GM12865 (cell line): ENCODE measurements around the gene HOMER2.
"Not testable (repeated sequence)": the region's sequence is repeated elsewhere in the genome, so short reads cannot be mapped to it uniquely, and the experiment has no call there.

Experiments used
- DNase-seq: peaks from one replicate; pipeline ENCODE4 v3.0.0; 2010; ENCODE audit warnings: low read depth
- H3K4me3 ChIP-seq: 2 replicates; pipeline ENCODE4 v1.5.1; 2011; ENCODE audit warnings: mild to moderate bottlenecking, low read depth, low read length, control low read depth
- CTCF ChIP-seq: IDR thresholded peaks from 2 replicates; pipeline ENCODE4 v1.5.1; 2011; ENCODE audit warnings: low read length, control low read depth, low read depth, inconsistent platforms; ENCODE audit not compliant: insufficient read depth; ENCODE audit errors: missing control alignments

The HOMER2 gene

GRCh38 chr15:82944056-82944455, 8.5 kb downstream of the HOMER2 start:
- no peak for TF ChIP-seq CTCF
- DNase-seq, result no peak

GRCh38 chr15:82943176-82943575, 9.3 kb downstream of the HOMER2 start:
- H3K4me3 ChIP-seq, result no peak overlapping the region
- DNase-seq, result no peak
- no peak for TF ChIP-seq CTCF

More at GRCh38 chr15:82944056-82944455, 8.5 kb downstream of the HOMER2 start:
- no peak overlapping the region for H3K4me3 ChIP-seq

GRCh38 chr15:82942691-82943090, 9.8 kb downstream of the HOMER2 start:
- no peak for DNase-seq
- H3K4me3 ChIP-seq, result no peak overlapping the region
- TF ChIP-seq CTCF, result no peak

GRCh38 chr15:82939678-82940077, 12.8 kb downstream of the HOMER2 start:
- DNase-seq, H3K4me3 ChIP-seq: not testable (repeated sequence)

- no peak for DNase-seq
- no peak for TF ChIP-seq CTCF
- no peak overlapping the region for H3K4me3 ChIP-seq
These were observed 14.8 kb downstream of the HOMER2 start for GRCh38 chr15:82937712-82938058.

- TF ChIP-seq CTCF, result no peak
- DNase-seq, result no peak
These were observed 15.4 kb downstream of the HOMER2 start for GRCh38 chr15:82936966-82937711.

GRCh38 chr15:82935382-82935781, 17.1 kb downstream of the HOMER2 start:
- H3K4me3 ChIP-seq, result no peak overlapping the region
- TF ChIP-seq CTCF, result no peak
- no peak for DNase-seq

More at GRCh38 chr15:82936966-82937711, 15.4 kb downstream of the HOMER2 start:
- no peak overlapping the region for H3K4me3 ChIP-seq
